ENCODE results near the gene FERMT3. TPM values are rescaled to one million over a fixed set of nuclear protein-coding genes. Genes with fewer than 3 reads are reported as not detected.

Gene FERMT3
- total and polyA plus RNA-seq, 2 of the 13 experiments (the other 11 are each of a cell fraction or from before 2014, with no cell fraction given), result 0.29 TPM; not detected in 1

GRCh38 chr11:64181506-64182411 is 24.8 kb upstream of the FERMT3 start (continued):
- TF ChIP-seq ZNF761 (CRISPR knock-in tag; conservative IDR thresholded peaks at IDR 0.05), result no peak
- no peak for TF ChIP-seq PTBP1 (IDR thresholded peaks at IDR 0.05; ENCODE audit: low read depth, low read length, poor library complexity, severe bottlenecking)
- TF ChIP-seq SIX4 (CRISPR knock-in tag; IDR thresholded peaks at IDR 0.05), result no peak
- TF ChIP-seq KLF11 (CRISPR knock-in tag; IDR thresholded peaks at IDR 0.05), result no peak
- TF ChIP-seq SP5 (CRISPR knock-in tag; IDR thresholded peaks at IDR 0.05; ENCODE audit: borderline replicate concordance, low read depth), result no peak
- TF ChIP-seq ZNF577 (CRISPR knock-in tag; IDR thresholded peaks at IDR 0.05; ENCODE audit: borderline replicate concordance, low read depth), result no peak
- TF ChIP-seq ZSCAN30 (CRISPR knock-in tag; IDR thresholded peaks at IDR 0.05), result no peak
- TF ChIP-seq ZNF343 (CRISPR knock-in tag; IDR thresholded peaks at IDR 0.05), result no peak
- TF ChIP-seq HNRNPLL (IDR thresholded peaks at IDR 0.05; ENCODE audit: low read depth, low read length, poor library complexity, severe bottlenecking), result peak; percentile 36
- peak; percentile 74; the same call in 1 of the 2 replicates for TF ChIP-seq MIER3 (CRISPR knock-in tag; IDR thresholded peaks at IDR 0.05; ENCODE audit: borderline replicate concordance)
- no peak for TF ChIP-seq TSC22D2 (CRISPR knock-in tag; IDR thresholded peaks at IDR 0.05; ENCODE audit: borderline replicate concordance)
- no peak for TF ChIP-seq ZNF496 (CRISPR knock-in tag; IDR thresholded peaks at IDR 0.05; ENCODE audit: insufficient replicate concordance)
- no peak for TF ChIP-seq ZNF672 (CRISPR knock-in tag; IDR thresholded peaks at IDR 0.05)
- TF ChIP-seq PHF5A (CRISPR knock-in tag; IDR thresholded peaks at IDR 0.05; ENCODE audit: low read depth, unreplicated experiment), result no peak
- TF ChIP-seq ZNF414 (CRISPR knock-in tag; IDR thresholded peaks at IDR 0.05), result no peak
- no peak for TF ChIP-seq TP53 (CRISPR knock-in tag; conservative IDR thresholded peaks at IDR 0.05)
- no peak for TF ChIP-seq KDM1A (CRISPR knock-in tag; IDR thresholded peaks at IDR 0.05)
- TF ChIP-seq ZXDC (CRISPR knock-in tag; IDR thresholded peaks at IDR 0.05), result no peak
- peak; percentile 58; the same call in 1 of the 2 replicates for TF ChIP-seq ZFY (CRISPR knock-in tag; IDR thresholded peaks at IDR 0.05)
- no peak for TF ChIP-seq ISL2 (CRISPR knock-in tag; IDR thresholded peaks at IDR 0.05)
- no peak for TF ChIP-seq ZNF775 (CRISPR knock-in tag; IDR thresholded peaks at IDR 0.05; ENCODE audit: borderline replicate concordance)
- no peak for TF ChIP-seq THAP8 (CRISPR knock-in tag; IDR thresholded peaks at IDR 0.05; ENCODE audit: borderline replicate concordance)
- TF ChIP-seq ZNF281 (CRISPR knock-in tag; IDR thresholded peaks at IDR 0.05; ENCODE audit: borderline replicate concordance), result no peak
- TF ChIP-seq RBM22 (optimal IDR thresholded peaks at IDR 0.05; ENCODE audit: low read length), result no peak
